RWPE1 (cell line): ENCODE data around the gene GMPS.

ENCODE experiments used
- CTCF ChIA-PET: fragments of 350-600 bp; sonication (Branson Sonifier 250); formaldehyde crosslinking; extraction: SDS; loops from one replicate; lab custom pipeline; 2021; lab: Yijun Ruan, JAX
- POLR2A ChIA-PET: fragments of 400-600 bp; formaldehyde crosslinking; extraction: SDS; loops from one replicate; lab custom pipeline; 2020; ENCODE audit warnings: antibody characterized with exemption; ENCODE audit not compliant: low non-redundant PET; lab: Yijun Ruan, JAX
- DNase-seq: peaks from one replicate; pipeline ENCODE4 v3.0.0; 2012; ENCODE audit warnings: low spot score
- H3K27ac ChIP-seq: fragments of 450-650 bp; 2 replicates; pipeline ENCODE4 v1.5.1; 2017
- TF ChIP-seq, protein P1 (sequence below): fragments of 450-650 bp; conservative IDR thresholded peaks from 2 replicates; pipeline ENCODE4 v1.5.1; 2017; ENCODE audit warnings: low read depth, mild to moderate bottlenecking

Gene GMPS

DNA sequence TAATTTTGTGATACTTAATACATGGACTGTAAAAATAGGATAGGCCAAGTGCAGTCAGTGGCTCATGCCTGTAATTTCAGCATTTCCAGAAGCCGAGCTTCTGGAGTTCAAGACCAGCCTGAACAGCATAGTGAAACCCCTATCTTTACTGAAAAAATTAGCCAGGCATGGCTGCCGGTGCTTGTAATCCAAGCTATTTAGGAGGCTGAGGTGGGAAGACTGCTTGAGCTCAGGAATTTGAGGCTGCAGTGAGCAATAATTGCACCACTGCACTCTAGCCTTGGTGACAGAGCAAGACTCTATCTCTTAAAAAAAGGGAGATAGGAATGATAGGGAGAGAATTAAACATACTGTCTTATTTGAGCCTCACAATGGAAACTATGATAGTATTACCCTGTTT lies 51.0 kb downstream of the GMPS start:
- DNase-seq = no peak
- ChIA-PET CTCF (no interaction called here), POLR2A (no interaction called here)
- TF ChIP-seq, protein P1, sequence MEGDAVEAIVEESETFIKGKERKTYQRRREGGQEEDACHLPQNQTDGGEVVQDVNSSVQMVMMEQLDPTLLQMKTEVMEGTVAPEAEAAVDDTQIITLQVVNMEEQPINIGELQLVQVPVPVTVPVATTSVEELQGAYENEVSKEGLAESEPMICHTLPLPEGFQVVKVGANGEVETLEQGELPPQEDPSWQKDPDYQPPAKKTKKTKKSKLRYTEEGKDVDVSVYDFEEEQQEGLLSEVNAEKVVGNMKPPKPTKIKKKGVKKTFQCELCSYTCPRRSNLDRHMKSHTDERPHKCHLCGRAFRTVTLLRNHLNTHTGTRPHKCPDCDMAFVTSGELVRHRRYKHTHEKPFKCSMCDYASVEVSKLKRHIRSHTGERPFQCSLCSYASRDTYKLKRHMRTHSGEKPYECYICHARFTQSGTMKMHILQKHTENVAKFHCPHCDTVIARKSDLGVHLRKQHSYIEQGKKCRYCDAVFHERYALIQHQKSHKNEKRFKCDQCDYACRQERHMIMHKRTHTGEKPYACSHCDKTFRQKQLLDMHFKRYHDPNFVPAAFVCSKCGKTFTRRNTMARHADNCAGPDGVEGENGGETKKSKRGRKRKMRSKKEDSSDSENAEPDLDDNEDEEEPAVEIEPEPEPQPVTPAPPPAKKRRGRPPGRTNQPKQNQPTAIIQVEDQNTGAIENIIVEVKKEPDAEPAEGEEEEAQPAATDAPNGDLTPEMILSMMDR = no peak
- no peak overlapping the region for H3K27ac ChIP-seq

DNA sequence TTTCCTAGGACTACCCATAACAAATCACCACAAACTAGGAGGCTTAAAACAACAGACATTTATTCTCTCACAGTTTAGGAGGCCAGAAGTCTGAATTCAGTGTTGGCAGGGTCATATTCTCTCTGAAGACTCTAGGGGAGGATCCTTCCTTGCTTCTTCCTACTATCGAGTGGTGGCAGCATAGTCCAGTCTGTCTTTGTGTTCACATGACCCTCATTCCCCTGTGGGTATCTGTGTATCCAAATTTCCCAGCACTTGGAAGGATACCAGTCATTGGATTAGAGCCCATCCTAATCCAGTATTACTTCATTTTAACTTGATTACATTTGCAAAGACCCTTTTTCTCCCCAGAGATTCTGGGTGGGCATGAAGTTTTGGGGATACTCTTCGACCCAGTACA lies 63.8 kb downstream of the GMPS start:
- no peak for DNase-seq
- CTCF ChIA-PET = no interaction called here

DNA sequence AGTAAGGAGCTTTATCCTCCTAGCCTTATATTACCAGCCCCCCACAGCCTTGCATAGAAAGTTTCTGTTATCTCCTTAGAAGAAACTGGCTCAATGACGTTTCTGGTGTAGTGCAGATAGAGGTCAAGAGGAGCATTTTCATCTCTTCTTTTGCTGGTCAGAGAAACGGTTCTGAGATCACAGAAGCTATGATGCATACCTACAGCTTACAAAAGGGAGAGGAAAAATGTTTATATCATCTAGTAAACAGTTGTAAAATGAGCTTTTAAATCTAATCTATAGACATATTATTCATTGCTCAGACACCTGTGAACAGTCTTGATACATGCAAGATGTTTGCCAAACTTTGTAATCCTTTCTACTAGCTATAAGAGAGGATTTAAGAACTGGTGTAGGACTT lies 68.0 kb downstream of the GMPS start:
- ChIA-PET CTCF (no interaction called here), POLR2A (no interaction called here)
- TF ChIP-seq, protein P1 = no peak
- H3K27ac ChIP-seq = no peak overlapping the region
- DNase-seq = no peak

More for the DNA sequence above, 63.8 kb downstream of the GMPS start:
- H3K27ac ChIP-seq = no peak overlapping the region
- POLR2A ChIA-PET = no interaction called here
- TF ChIP-seq, protein P1 = no peak

DNA sequence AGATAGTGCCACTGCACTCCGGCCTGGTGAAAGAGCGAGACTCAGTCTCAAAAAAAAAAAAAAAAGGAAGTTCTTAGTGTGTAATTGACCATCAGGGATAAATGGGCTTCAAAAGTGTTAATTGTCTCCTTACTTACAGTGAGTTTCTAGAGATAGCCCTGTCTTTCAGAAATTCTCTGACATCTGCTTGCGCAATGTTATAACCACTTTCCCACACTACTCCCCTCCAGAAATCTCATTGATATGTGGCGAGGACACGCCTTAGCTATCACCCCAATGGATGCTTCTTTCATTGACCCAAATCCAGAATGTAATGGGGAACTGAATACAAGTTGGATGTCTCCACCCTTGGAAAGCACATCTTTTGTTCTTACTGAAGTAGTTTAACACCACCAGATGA lies 70.9 kb downstream of the GMPS start:
- ChIA-PET POLR2A (no interaction called here), CTCF (interaction anchor here (0.6 kb wide), 1 partner anchor 58 kb away, joined by 4 read pairs; no protein-coding TSS in a partner anchor)
- TF ChIP-seq, protein P1 = no peak
- no peak for DNase-seq
- H3K27ac ChIP-seq = no peak overlapping the region

DNA sequence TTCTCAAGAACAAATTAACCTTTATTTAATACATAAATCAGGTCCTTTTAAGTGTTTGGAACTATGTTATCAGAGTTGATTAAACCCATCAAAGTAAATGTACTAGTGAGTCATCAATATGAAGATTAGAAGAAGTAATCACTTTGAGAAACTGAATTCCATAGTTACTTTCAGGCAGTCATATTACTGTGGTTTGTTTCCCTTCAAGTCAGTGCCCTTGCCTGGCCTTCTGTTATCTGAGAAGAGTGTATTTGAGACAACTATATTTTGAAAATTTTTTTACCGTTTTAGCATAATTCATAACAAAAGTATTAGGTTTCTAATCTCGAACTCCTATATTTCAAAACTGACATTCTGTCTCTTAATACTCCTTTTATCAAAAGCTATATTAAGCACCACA lies 73.6 kb downstream of the GMPS start:
- no peak overlapping the region for H3K27ac ChIP-seq
- POLR2A ChIA-PET = no interaction called here
- CTCF ChIA-PET = interaction anchor here (0.5 kb wide), 1 partner anchor 15 kb away, joined by 4 read pairs; no protein-coding TSS in a partner anchor
- TF ChIP-seq, protein P1 = no peak
- no peak for DNase-seq

DNA sequence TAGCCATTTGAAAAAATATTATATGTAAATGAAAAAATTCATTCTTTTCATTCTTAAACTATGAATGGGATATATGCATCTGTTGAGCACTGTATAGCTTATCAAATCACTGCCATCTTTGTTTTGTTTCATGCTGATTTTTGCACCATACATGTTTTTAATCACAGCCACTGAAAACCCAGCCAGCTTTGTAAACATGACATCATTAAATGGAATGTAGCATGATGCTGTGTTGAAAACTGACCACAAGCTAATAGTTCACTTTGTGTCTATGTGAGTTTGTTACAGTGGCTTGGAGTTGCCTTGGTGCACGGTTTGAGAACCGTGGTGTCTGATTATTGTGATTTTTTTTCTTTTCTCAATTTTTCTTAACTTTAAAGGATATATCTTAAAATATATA lies 75.7 kb downstream of the GMPS start:
- ChIA-PET POLR2A (no interaction called here), CTCF (no interaction called here)
- DNase-seq = peak; percentile 44
- TF ChIP-seq, protein P1 = no peak
- H3K27ac ChIP-seq = no peak overlapping the region
